GM23248 (cell line): ENCODE results near the gene TAS2R41. TPM values are rescaled to one million over a fixed set of nuclear protein-coding genes. Genes with fewer than 3 reads are reported as not detected.

Experiments
- DNase-seq: peaks from one replicate; pipeline ENCODE4 v3.0.0-alpha.2; 2015
- H2AFZ ChIP-seq: fragments of 200-600 bp; sonication (generic); 2 replicates; pipeline ENCODE4 v1.6.1; 2016; ENCODE audit warnings: antibody characterized with exemption
- H3F3A ChIP-seq: fragments of 200-600 bp; sonication (generic); 2 replicates; pipeline ENCODE4 v1.6.1; 2016; ENCODE audit warnings: mild to moderate bottlenecking, antibody characterized with exemption, mixed run types; ENCODE audit not compliant: insufficient read depth
- H3K27ac ChIP-seq: fragments of 200-600 bp; sonication (generic); 2 replicates; pipeline ENCODE4 v1.5.1; 2016; ENCODE audit warnings: mild to moderate bottlenecking
- H3K27me3 ChIP-seq: fragments of 200-600 bp; sonication (generic); replicated peaks from 2 replicates; pipeline ENCODE4 v1.6.1; 2016; ENCODE audit warnings: mild to moderate bottlenecking; ENCODE audit not compliant: insufficient read depth
- H3K36me3 ChIP-seq: fragments of 200-600 bp; sonication (generic); 2 replicates; pipeline ENCODE4 v1.6.1; 2016; ENCODE audit warnings: low read depth, mild to moderate bottlenecking
- H3K4me1 ChIP-seq: fragments of 200-600 bp; sonication (generic); 2 replicates; pipeline ENCODE4 v1.6.1; 2016; ENCODE audit warnings: mild to moderate bottlenecking; ENCODE audit not compliant: insufficient read depth
- H3K4me2 ChIP-seq: fragments of 200-600 bp; sonication (generic); one replicate; pipeline ENCODE4 v1.6.1; 2016; ENCODE audit warnings: mild to moderate bottlenecking; ENCODE audit not compliant: unreplicated experiment
- H3K4me3 ChIP-seq: fragments of 200-600 bp; sonication (generic); 2 replicates; pipeline ENCODE4 v1.5.1; 2016; ENCODE audit warnings: mild to moderate bottlenecking
- H3K79me2 ChIP-seq: fragments of 200-600 bp; sonication (generic); 2 replicates; pipeline ENCODE4 v1.6.1; 2016; ENCODE audit warnings: mild to moderate bottlenecking; ENCODE audit not compliant: insufficient read depth
- H3K9ac ChIP-seq: fragments of 200-600 bp; sonication (generic); 2 replicates; pipeline ENCODE4 v1.6.1; 2016; ENCODE audit warnings: mild to moderate bottlenecking
- H3K9me2 ChIP-seq: fragments of 200-600 bp; sonication (generic); 2 replicates; pipeline ENCODE4 v1.6.1; 2016; ENCODE audit warnings: mixed run types, mild to moderate bottlenecking, moderate library complexity; ENCODE audit not compliant: insufficient read depth
- H3K9me3 ChIP-seq: fragments of 200-600 bp; sonication (generic); one replicate; pipeline ENCODE4 v1.6.1; 2017; ENCODE audit warnings: low read depth
- H4K20me1 ChIP-seq: fragments of 200-600 bp; sonication (generic); 2 replicates; pipeline ENCODE4 v1.6.0; 2016; ENCODE audit not compliant: insufficient read depth
- EZH2 ChIP-seq: fragments of 200-600 bp; sonication (generic); IDR thresholded peaks from 2 replicates; pipeline ENCODE4 v1.6.1; 2018; ENCODE audit warnings: antibody characterized with exemption, mild to moderate bottlenecking; ENCODE audit not compliant: insufficient read depth, poor library complexity, severe bottlenecking
- EZH2phosphoT487 ChIP-seq: fragments of 200-600 bp; sonication (generic); IDR thresholded peaks from 2 replicates; pipeline ENCODE4 v1.6.1; 2018; ENCODE audit warnings: antibody characterized with exemption, moderate library complexity, mild to moderate bottlenecking, low read depth; ENCODE audit not compliant: insufficient read depth
- WGBS, 2 experiments: methylation state at CpG; one replicate each; pipeline ENCODE4 v1.1.6; 2015 to 2017; ENCODE audit warnings: low lambda C conversion rate in 2 of 2, low coverage in 1 of 2; ENCODE audit errors: missing lambda C conversion rate in 2 of 2; 5-methylcytosine and 5-hydroxymethylcytosine counted together
- in situ Hi-C: fragments of 300-500 bp; cut with MboI; formaldehyde crosslinking; loops from 2 replicates; pipeline ENCODE4 v1.15.0; 2020
- polyA plus RNA-seq: library from polyadenylated mRNA; unstranded; fragments of >200 nt; fragmentation: Nextera tagmentation; extraction: Ambion mirVana; gene quantifications from 2 replicates; pipeline ENCODE4 v1.2.1, GENCODE V29; 2016
- total RNA-seq: library from RNA; depleted of rRNA; stranded (reverse); fragments of >200 nt; shearing (Covaris generic); gene quantifications from 2 replicates; pipeline ENCODE4 v1.2.3, GENCODE V29; 2014

The TAS2R41 gene
- total and polyA plus RNA-seq, 2 experiments from 2014 or later: not detected

DNA sequence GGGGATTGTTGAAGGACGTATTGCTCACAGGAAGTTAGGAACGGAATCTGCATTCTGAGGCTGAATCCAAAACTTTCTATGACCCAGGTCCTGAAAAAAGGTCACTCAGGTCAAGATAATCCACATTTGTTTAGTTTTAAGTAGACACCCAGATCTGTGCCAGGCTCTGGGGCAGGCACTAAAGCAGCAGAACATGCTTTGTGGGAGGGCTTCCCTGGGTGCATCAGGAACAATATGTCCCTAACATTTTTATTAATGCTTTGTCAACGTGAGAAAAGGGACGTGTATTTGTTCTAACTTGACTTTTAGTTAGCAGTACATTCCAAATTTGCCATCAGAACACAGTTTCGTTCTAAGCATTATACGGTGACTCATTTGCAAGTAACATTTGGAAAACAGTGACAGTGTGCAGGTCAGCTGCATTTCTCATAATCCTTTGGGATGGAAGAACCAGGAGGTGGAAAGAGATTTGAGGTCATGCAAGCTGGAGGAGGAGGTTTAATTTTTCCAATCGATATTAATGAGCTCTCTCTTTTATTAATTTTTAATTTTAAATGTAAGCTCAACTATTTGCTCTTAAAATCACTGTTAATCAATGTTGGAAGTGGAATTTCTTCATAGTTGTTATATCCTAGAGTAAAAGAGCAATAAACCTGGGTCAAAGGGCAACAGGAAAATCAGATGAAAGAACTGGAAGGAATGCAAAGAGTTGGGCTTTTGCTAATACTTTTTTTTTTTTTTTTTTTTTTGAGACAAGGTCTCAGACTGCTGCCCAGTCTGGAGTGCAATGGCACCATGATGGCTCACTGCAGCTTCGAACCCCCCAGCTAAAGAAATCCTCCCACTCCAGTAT is 35.0 kb downstream of the TAS2R41 start:
- no peaks in the 10 kb centered on the region for H3K9me2 ChIP-seq
- in situ Hi-C loops: no loop called here
- WGBS, 2 experiments: 70 to 71% methylated on average over 8 of the region's 8 CpGs
- H3K9me3 ChIP-seq: no peaks in the 10 kb centered on the region
- H3F3A ChIP-seq: no peaks in the 10 kb centered on the region
- H3K36me3 ChIP-seq: no peaks in the 10 kb centered on the region
- no peak overlapping the region for H2AFZ ChIP-seq
- H3K4me1 ChIP-seq: peaks cover 15% of the 10 kb centered on the region
- TF ChIP-seq EZH2 (no peak), EZH2phosphoT487 (no peak)
- no peaks in the 10 kb centered on the region for H3K27me3 ChIP-seq
- no peaks in the 10 kb centered on the region for H4K20me1 ChIP-seq
- no peak overlapping the region for H3K4me3 ChIP-seq
- no peak overlapping the region for H3K9ac ChIP-seq
- no peak overlapping the region for H3K27ac ChIP-seq
- no peaks in the 10 kb centered on the region for H3K79me2 ChIP-seq
- no peak overlapping the region for H3K4me2 ChIP-seq
- DNase-seq: peak; percentile 53

DNA sequence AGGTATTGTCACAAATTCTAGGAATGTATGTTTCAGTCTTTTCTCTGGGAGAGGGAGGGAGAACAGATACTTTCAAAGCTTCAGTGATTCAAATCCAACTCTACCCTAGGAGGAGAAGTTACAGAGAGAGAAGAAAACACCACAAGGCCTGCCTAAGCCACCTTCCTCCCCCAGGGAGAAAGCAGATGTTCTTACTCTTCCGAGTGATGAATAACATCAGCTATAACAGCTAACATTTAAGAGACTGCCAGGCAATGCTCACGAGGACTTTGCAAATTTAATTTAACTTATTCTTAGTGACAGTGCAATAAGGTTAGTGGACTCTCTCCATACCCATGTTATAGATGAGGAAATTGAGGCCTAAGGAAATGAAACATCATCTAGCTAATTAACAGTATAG is 36.8 kb downstream of the TAS2R41 start:
- no peak overlapping the region for H3K27ac ChIP-seq
- no peak overlapping the region for H2AFZ ChIP-seq
- no peak overlapping the region for H3K9ac ChIP-seq
- no peak overlapping the region for H3K4me2 ChIP-seq
- no peaks in the 10 kb centered on the region for H4K20me1 ChIP-seq
- H3K4me3 ChIP-seq: no peak overlapping the region
- in situ Hi-C loops: no loop called here
- no peak for DNase-seq
- WGBS, 2 experiments: 37 to 44% methylated on average over 2 of the region's 2 CpGs
- no peaks in the 10 kb centered on the region for H3K36me3 ChIP-seq
- peaks cover 19% of the 10 kb centered on the region for H3K4me1 ChIP-seq
- H3K9me3 ChIP-seq: no peaks in the 10 kb centered on the region
- H3K79me2 ChIP-seq: no peaks in the 10 kb centered on the region
- no peaks in the 10 kb centered on the region for H3F3A ChIP-seq
- no peaks in the 10 kb centered on the region for H3K27me3 ChIP-seq
- H3K9me2 ChIP-seq: no peaks in the 10 kb centered on the region
- TF ChIP-seq EZH2phosphoT487: no peak
- TF ChIP-seq EZH2: no peak

DNA sequence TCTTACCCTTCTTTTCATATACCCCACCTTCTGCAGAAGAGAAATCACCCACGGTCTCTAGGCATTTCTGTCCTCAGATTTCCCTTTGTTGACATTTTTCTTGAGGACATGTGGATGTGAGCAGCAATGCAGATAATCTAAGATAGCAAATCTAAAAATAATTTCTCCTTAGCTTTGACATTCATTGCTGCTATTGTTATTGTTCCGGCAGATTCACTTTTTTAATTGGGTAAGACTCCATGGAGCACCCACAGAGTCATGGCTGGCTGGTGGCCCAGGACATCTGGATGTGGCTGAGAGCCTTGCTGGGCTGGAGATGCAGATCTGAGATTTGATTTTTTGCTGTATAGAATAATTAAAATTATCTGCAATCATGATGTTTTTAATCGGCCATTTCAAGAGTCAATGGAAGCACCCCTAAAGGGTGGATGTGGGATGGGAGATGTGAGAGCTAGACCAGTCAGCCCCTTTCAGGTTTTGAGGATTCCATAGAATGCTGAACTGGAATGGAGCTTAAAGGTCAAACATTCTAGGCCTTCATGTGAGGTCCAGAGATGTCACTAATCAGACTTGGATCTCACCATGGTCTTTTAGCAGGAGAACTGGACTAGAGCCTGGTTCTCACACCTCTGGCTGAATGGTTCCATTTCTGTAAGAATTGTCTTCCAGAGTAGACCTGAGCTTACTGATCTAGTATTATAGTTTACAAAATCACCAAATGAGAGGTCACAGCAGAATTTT is 37.5 kb downstream of the TAS2R41 start:
- H3F3A ChIP-seq: no peaks in the 10 kb centered on the region
- H3K4me2 ChIP-seq: no peak overlapping the region
- DNase-seq: peak; percentile 55
- no peaks in the 10 kb centered on the region for H4K20me1 ChIP-seq
- H3K4me3 ChIP-seq: no peak overlapping the region
- in situ Hi-C loops: no loop called here
- H3K27ac ChIP-seq: no peak overlapping the region
- no peaks in the 10 kb centered on the region for H3K27me3 ChIP-seq
- H3K9ac ChIP-seq: no peak overlapping the region
- TF ChIP-seq EZH2phosphoT487 (no peak), EZH2 (no peak)
- H2AFZ ChIP-seq: no peak overlapping the region
- 64 to 70% methylated on average over 3 of the region's 3 CpGs for WGBS, 2 experiments
- no peaks in the 10 kb centered on the region for H3K9me3 ChIP-seq
- no peaks in the 10 kb centered on the region for H3K79me2 ChIP-seq
- H3K9me2 ChIP-seq: no peaks in the 10 kb centered on the region
- no peaks in the 10 kb centered on the region for H3K36me3 ChIP-seq
- H3K4me1 ChIP-seq: peaks cover 23% of the 10 kb centered on the region

DNA sequence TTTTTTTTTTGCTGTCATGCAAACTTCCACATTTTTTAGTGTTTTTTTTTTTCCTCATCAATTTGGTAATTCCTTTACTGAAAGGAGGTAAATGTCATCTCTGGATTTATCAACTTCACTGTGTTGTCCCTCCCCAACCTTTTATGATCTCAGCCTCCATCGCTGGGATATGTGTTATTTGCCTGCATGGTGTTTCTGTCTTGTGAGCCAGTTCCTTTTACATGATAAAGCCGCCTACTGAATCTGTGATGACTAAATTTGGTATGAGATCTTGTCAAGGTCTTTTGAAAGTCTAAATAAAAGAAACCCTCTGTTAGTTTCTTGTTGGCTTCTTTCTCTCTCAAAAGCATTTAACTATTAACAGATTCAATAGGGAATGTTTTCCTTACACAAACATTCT is 39.3 kb downstream of the TAS2R41 start:
- Histone ChIP-seq H3K4me2 (no peak overlapping the region), H3K27ac (no peak overlapping the region), H3K9ac (no peak overlapping the region), H2AFZ (no peak overlapping the region), H3K9me3 (no peaks in the 10 kb centered on the region), H3K36me3 (no peaks in the 10 kb centered on the region), H3K4me3 (no peak overlapping the region), H3F3A (no peaks in the 10 kb centered on the region), H3K9me2 (no peaks in the 10 kb centered on the region), H3K4me1 (peaks cover 23% of the 10 kb centered on the region), H3K27me3 (no peaks in the 10 kb centered on the region), H4K20me1 (no peaks in the 10 kb centered on the region), H3K79me2 (no peaks in the 10 kb centered on the region)
- TF ChIP-seq EZH2: no peak
- TF ChIP-seq EZH2phosphoT487: no peak
- in situ Hi-C loops: no loop called here
- 85 to 89% methylated on average over 2 of the region's 2 CpGs for WGBS, 2 experiments
- DNase-seq: peak; percentile 10
